ENCODE data around the gene TLE1.
"Not testable (repeated sequence)": the region's sequence is repeated elsewhere in the genome, so short reads cannot be mapped to it uniquely, and the experiment has no call there.

Gene TLE1

DNA sequence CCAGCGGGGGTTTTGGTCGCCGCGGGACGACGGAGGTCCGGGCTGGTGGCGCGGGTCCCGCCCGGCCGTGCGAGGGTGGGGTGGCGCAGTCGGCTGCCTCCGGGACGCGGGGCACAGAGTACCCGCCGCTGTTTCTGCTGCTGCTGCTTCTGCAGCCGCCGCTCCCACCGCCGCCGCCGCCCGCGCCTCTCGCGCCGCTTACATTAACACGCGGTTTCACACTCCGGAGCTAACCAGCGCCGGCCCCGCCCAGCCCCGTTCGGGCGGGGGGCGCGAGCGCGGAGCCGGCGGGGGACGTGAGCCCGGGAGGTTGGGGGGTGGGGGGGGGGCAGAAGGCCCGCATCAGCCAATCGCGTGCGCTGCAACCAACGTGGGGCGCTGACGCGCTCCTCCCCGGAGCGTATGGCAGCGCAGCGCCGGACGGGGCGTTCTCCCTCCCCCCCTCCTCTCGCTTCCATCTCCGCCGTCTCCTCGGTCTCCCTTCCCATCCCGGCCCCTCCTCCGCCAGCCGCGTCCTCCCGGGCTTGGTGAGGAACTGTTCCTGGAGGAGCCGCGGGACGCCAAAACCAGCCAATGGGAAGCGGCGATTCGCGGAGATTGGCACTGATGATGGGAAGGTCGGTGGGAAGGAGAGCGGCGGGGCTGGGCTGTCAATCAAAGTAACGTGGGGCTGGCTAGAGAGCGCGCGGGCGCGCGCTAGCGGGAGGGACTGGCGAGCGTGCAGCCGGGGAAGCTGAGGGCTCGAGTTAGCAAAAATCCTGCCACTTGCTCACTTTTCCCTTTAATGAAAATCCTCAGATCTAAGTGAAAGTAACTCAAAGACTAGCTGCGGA lies at the start of gene TLE1:
Gene TLE1, minus strand, starts transcription at position 205 of the 833 bp plus-strand sequence. CDS start 1,307 bp downstream, outside the sequence.
- DNase-seq = peak; percentile 98

DNA sequence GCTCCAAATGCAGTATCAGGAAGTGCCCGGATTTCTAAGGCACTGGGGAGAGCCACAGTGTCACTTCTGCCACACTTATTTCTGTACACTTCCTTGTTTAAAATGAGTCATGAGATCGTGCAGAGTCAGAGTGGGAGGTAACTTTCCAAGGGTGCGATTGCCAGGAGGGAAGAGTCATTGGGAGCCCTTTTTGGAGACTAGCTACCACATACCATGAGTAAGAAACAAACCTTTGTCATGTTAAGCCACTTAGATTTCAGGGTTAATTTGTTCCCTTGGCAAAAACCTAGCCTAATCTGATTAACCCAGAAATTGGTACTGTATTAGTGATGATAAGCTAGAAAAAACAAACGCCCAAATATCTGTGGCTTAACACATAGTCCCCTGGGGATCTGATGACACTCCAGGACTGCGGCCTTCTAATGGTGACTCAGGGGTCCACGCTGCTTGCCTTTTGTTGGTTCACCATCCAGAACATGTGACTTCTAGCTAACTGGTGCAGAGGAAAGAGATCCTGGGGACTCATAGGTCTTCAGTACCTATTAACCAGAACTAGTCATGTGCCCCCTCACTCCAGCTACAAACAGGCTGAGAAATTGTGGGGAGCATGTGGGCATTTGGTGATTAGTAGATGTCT lies 48.6 kb upstream of the TLE1 start:
- no peak for DNase-seq

DNA sequence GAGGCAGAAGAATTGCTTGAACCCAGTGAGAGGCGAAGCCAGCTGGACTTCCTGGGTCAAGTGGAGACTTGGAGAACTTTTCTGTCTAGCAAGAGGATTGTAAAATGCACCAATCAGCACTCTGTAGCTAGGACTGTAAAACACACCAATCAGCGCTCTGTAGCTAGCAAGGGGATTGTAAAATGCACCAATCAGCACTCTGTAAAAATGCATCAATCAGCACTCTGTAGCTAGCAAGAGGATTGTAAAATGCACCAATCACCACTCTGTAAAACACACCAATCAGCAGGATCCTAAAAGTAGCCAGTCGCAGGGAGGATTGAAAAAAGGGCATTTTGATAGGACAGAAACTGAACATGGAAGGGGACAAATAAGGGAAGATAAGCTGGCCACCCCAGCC lies 41.2 kb upstream of the TLE1 start:
- DNase-seq = not testable (repeated sequence)

DNA sequence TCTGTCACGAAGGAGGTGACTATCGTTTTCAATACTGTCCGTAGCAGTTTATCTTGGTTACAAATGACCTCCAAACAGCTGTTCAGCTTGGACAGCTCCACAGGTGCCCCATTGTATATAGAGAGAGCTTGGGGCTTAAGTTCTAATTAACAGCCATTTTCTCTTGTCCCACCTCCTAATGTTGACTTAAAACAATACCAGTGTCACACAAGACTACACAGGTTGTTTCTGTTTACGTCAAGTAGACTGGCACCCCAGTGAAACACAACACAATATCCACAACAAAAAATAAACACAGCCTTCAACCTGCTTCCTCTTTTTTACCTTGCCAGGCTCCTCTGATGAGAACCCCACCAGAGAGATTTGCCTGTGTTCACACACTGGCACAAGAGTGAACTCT lies 39.8 kb upstream of the TLE1 start:
- DNase-seq = no peak

DNA sequence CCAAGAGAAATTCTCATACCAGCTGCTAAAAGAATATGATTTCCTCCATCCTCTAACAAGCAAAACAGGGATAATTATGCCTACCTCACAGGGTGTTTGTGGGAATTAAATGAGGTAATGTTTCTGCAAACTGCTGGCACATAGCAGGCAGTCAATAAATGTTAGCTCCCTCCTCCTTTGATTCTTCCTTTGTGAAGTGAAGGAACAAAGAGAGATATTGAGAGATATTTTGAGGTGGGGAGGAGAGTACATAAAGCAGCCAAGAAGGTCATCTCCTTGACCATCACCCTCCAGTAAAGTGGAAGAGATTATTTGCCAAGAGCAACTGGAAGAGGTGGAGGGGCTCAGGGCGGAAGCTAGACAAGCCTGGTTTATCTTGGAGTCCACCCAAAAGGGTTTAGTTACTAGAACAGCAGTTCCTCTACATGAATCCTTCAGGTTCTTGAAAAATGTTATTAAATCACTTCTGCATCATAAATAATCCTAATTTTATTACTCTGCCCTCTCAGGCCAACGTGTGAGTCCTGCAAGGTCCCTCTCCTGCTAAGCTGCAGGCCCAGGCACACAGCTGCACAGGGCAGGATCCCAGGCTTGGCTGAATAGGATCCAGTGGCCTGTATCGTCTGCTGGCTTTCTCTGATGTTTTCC lies 35.0 kb upstream of the TLE1 start:
- no peak for DNase-seq

DNA sequence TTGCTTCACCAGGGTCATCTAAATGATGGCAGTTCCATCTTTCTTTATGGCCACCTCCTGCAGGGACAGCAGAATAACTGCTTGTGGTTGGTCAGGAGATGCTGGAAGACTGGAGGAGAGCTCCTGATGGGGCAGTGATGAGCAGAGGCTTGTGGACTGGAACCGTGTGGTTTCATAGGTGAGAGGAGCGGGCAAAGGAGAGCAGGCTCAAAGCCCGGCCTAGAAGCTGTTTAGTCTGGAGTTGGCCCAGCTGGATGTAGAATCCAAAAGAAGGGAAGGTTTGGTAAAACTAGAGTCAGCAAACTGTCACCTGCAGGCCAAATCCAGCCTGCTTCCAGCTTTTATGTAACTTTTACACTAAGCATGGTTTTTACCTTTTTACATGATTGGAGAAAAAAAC lies 32.9 kb upstream of the TLE1 start:
- DNase-seq = no peak

- no peak for DNase-seq
Measured at GRCh38 chr9:81720450-81721086, 31.2 kb upstream of the TLE1 start.

- no peak for DNase-seq
Measured at GRCh38 chr9:81719972-81720371, 30.6 kb upstream of the TLE1 start.

GRCh38 chr9:81718244-81718643 lies 28.9 kb upstream of the TLE1 start:
- no peak for DNase-seq

GRCh38 chr9:81717747-81718077 lies 28.4 kb upstream of the TLE1 start:
- DNase-seq = no peak

- DNase-seq = no peak
Measured at GRCh38 chr9:81717061-81717746, 27.9 kb upstream of the TLE1 start.

- no peak for DNase-seq
Measured at GRCh38 chr9:81716409-81716808, 27.1 kb upstream of the TLE1 start.

GRCh38 chr9:81705578-81705977 lies 16.2 kb upstream of the TLE1 start:
- DNase-seq = no peak

DNA sequence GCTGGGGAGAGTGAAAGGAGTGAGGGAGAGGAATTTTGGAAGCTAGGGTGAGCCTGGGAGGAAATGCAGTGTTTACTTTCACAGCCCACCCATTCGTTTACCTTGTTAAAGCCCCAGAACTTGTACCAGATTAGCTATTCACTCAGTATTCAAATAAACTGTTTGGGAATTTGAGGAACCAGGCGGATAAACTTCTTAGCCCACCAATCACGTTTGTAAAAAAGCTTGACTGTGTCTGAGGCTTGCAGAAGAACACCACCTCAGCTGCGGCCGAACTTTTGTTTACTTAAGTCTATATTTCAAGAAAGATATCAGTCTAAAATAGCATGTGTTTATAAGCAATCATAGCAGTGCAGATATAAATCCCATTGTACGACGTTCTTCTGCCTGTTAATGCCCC lies 5.2 kb upstream of the TLE1 start:
- DNase-seq = no peak

GRCh38 chr9:81693671-81694378 lies 4.5 kb upstream of the TLE1 start:
- no peak for DNase-seq

DNA sequence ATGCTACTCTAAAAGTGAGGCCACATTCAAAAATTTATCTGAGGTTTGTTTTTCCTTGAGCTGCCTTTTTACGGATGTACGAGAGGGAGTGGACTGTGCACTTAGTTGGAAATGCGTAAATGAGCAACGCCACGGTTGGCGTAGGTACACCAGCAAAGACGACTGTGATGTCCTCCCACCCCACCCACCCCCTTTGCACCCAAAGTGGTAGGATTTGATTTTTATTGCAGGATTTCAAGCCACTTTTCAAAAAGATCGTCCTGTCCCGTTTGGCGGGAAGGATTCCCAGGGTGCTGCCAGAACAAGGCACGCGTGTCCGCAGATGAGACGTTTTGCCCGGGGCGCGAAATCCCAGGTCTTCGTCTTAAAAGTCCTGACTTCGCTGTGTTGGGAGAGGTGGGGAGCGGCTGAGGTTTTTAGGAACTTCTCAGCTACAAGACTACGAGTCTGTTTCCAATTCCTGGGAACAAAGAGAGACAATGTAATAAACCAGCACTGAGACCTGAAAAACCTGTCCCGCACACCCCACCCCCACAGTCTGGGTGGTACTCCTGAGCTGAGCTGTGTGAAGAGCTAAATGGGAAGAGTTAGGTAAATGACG lies 1.0 kb upstream of the TLE1 start:
- no peak for DNase-seq

DNA sequence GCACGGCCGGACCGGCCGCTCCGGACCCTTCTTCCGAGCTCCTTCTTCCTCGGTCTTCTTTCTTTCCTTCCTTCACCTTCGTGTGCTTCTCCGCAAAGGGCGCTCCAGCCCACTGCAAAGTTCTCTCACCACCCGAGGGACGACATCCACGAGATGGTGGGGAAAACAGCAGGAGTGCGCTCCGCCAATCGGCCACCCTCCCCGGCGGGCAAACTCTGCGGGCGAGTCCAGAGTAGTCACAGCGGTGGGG lies 329 bp downstream of the TLE1 start:
- DNase-seq = not testable (repeated sequence)

- DNase-seq = peak; percentile 17
Measured at GRCh38 chr9:81688262-81689092, 870 bp downstream of the TLE1 start.

GRCh38 chr9:81687521-81688261 lies 1.7 kb downstream of the TLE1 start:
- no peak for DNase-seq
